CD4-positive, alpha-beta memory T cell (primary cell): Measurements from ENCODE around the gene SLC19A2. TPM values are rescaled to one million over a fixed set of nuclear protein-coding genes. Genes with fewer than 3 reads are reported as not detected.
"Not testable (repeated sequence)": the region's sequence is repeated elsewhere in the genome, so short reads cannot be mapped to it uniquely, and the experiment has no call there.

Source experiments
- CTCF ChIA-PET: fragments of 350-600 bp; sonication (Branson Sonifier 250); formaldehyde crosslinking; loops from one replicate; lab custom pipeline; 2021; ENCODE audit warnings: inconsistent platforms; ENCODE audit not compliant: partially characterized antibody; lab: Charles Lee
- POLR2A ChIA-PET: fragments of 350-600 bp; sonication (Branson Sonifier 250); formaldehyde crosslinking; loops from one replicate; lab custom pipeline; 2021; ENCODE audit not compliant: partially characterized antibody; lab: Charles Lee
- DNase-seq, 5 donors: peaks; one replicate each; pipeline versions ENCODE4 v3.0.0 to v3.0.0-alpha.2; 2020 to 2022; ENCODE audit warnings: mixed read lengths in 1 of 5
- H3K27ac ChIP-seq: one replicate; pipeline ENCODE4 v1.7.0; 2013; ENCODE audit warnings: low read depth, low read length
- H3K27me3 ChIP-seq: 2 replicates; pipeline ENCODE4 v1.7.0; 2013; ENCODE audit warnings: mild to moderate bottlenecking, low read length, moderate library complexity; ENCODE audit not compliant: insufficient read depth
- H3K36me3 ChIP-seq: 2 replicates; pipeline ENCODE4 v1.7.0; 2013; ENCODE audit warnings: mild to moderate bottlenecking, low read length, moderate library complexity; ENCODE audit not compliant: insufficient read depth
- H3K4me1 ChIP-seq: 2 replicates; pipeline ENCODE4 v1.7.0; 2013; ENCODE audit warnings: mild to moderate bottlenecking, low read length, moderate library complexity; ENCODE audit not compliant: insufficient read depth
- H3K4me3 ChIP-seq, 2 donors: one replicate each; pipeline ENCODE4 v1.7.0; 2013; ENCODE audit warnings: low read length in 2 of 2, mild to moderate bottlenecking in 1 of 2
- H3K9me3 ChIP-seq, 2 donors: one replicate each; pipeline ENCODE4 v1.7.0; 2013; ENCODE audit warnings: low read length in 2 of 2, control low read depth in 1 of 2; ENCODE audit not compliant: control insufficient read depth in 1 of 2
- H3K27ac Mint-ChIP-seq, 7 donors: one replicate each; pipeline ENCODE4 v1.8.0; 2020 to 2021; ENCODE audit warnings: mixed read lengths in 7 of 7, mild to moderate bottlenecking in 6 of 7, inconsistent platforms in 3 of 7, moderate library complexity in 3 of 7
- H3K27me3 Mint-ChIP-seq, 2 donors: one replicate each; pipeline ENCODE4 v1.8.0; 2020 to 2021; ENCODE audit warnings: mixed read lengths in 2 of 2
- H3K36me3 Mint-ChIP-seq, 2 donors: one replicate each; pipeline ENCODE4 v1.8.0; 2020 to 2021; ENCODE audit warnings: mixed read lengths in 2 of 2, inconsistent platforms in 1 of 2, mild to moderate bottlenecking in 1 of 2
- H3K4me1 Mint-ChIP-seq, 4 donors: one replicate each; pipeline ENCODE4 v1.8.0; 2020 to 2021; ENCODE audit warnings: mixed read lengths in 4 of 4, mild to moderate bottlenecking in 1 of 4
- H3K4me3 Mint-ChIP-seq, 8 donors: one replicate each; pipeline ENCODE4 v1.8.0; 2020 to 2021; ENCODE audit warnings: mixed read lengths in 8 of 8, mild to moderate bottlenecking in 7 of 8, moderate library complexity in 6 of 8, inconsistent platforms in 3 of 8
- H3K9me3 Mint-ChIP-seq, 8 donors: one replicate each; pipeline ENCODE4 v1.8.0; 2020 to 2021; ENCODE audit warnings: mixed read lengths in 8 of 8, mild to moderate bottlenecking in 5 of 8, inconsistent platforms in 3 of 8, moderate library complexity in 1 of 8
- intact Hi-C: fragments of 100-400 bp; cut with micrococcal nuclease; formaldehyde crosslinking; loops from one replicate; pipeline ENCODE4 v1.15.1; 2023
- polyA plus RNA-seq, 2 donors: library from polyadenylated mRNA; unstranded; fragments of 300-500 nt; fragmentation: Illumina TruSeq; gene quantifications; one replicate each; pipeline ENCODE4 v1.2.3, GENCODE V29; 2021
- total RNA-seq, 2 experiments: library from RNA; stranded (reverse); gene quantifications; one replicate each; pipeline ENCODE4 v1.2.3, GENCODE V29; 2021

Gene SLC19A2
- total and polyA plus RNA-seq, 4 experiments from 2014 or later: 0.41 to 4.5 (median 2.6) TPM

- CTCF ChIA-PET: interaction anchor here (1.2 kb wide), 1 partner anchor 38 kb away, joined by 3 read pairs; no protein-coding TSS in a partner anchor
- POLR2A ChIA-PET: no interaction called here
- Mint-ChIP-seq H3K27ac (no peak overlapping the region), H3K27me3 (no peaks in the 10 kb centered on the region), H3K4me1 (peaks cover 12 to 24% (median 22%) of the 10 kb centered on the region in 4 donors), H3K9me3 (no peaks in the 10 kb centered on the region), H3K4me3 (no peak overlapping the region), H3K36me3 (no peaks in the 10 kb centered on the region)
- no peaks in the 10 kb centered on the region for H3K9me3 ChIP-seq
- no peak for DNase-seq
- intact Hi-C loops: no loop called here
- no peak overlapping the region for H3K4me3 ChIP-seq
- H3K4me1 ChIP-seq: peaks cover 10% of the 10 kb centered on the region
- no peaks in the 10 kb centered on the region for H3K36me3 ChIP-seq
- H3K27ac ChIP-seq: no peak overlapping the region
- no peaks in the 10 kb centered on the region for H3K27me3 ChIP-seq
Observed at GRCh38 chr1:169507413-169507812, 21.7 kb upstream of the SLC19A2 start.

DNA sequence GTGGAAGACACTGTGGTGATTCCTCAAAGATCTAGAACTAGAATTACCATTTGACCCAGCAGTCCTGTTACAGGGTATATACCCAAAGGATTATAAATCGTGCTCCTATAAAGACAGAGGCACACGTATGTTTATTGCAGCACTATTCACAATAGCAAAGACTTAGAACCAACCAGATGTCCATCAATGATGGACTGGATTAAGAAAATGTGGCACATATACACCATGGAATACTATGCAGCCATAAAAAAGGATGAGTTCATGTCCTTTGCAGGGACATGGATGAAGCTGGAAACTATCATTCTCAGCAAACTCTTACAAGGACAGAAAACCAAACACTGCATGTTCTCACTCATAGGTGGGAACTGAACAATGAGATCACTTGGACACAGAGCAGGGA lies 17.9 kb upstream of the SLC19A2 start:
- H3K27ac Mint-ChIP-seq, H3K27me3 ChIP-seq, intact Hi-C loops, POLR2A ChIA-PET, H3K4me1 ChIP-seq, H3K36me3 ChIP-seq, H3K4me3 ChIP-seq, H3K27me3 Mint-ChIP-seq, H3K36me3 Mint-ChIP-seq, H3K27ac ChIP-seq, H3K9me3 ChIP-seq, H3K9me3 Mint-ChIP-seq, DNase-seq, CTCF ChIA-PET, H3K4me3 Mint-ChIP-seq: not testable (repeated sequence)
- H3K4me1 Mint-ChIP-seq: peaks cover 9 to 21% (median 13%) of the 10 kb centered on the region in 4 donors

- Mint-ChIP-seq H3K27ac (no peak overlapping the region), H3K4me3 (no peak overlapping the region), H3K9me3 (peaks cover 0 to 1% (median 0%) of the 10 kb centered on the region in 8 donors), H3K4me1 (no peaks in the 10 kb centered on the region), H3K27me3 (peaks cover 1 to 16% of the 10 kb centered on the region in 2 donors), H3K36me3 (peaks cover 0 to 4% of the 10 kb centered on the region in 2 donors)
- Histone ChIP-seq H3K4me1 (no peaks in the 10 kb centered on the region), H3K27me3 (no peaks in the 10 kb centered on the region), H3K4me3 (no peak overlapping the region), H3K9me3 (no peaks in the 10 kb centered on the region), H3K27ac (no peak overlapping the region), H3K36me3 (no peaks in the 10 kb centered on the region)
- intact Hi-C loops: no loop called here
- ChIA-PET CTCF (no interaction called here), POLR2A (no interaction called here)
- DNase-seq: no peak
Observed at GRCh38 chr1:169499807-169500206, 14.1 kb upstream of the SLC19A2 start.

GRCh38 chr1:169497317-169497716 lies 11.6 kb upstream of the SLC19A2 start:
- Histone ChIP-seq H3K4me1 (no peaks in the 10 kb centered on the region), H3K27ac (no peak overlapping the region), H3K9me3 (no peaks in the 10 kb centered on the region), H3K27me3 (no peaks in the 10 kb centered on the region), H3K36me3 (no peaks in the 10 kb centered on the region), H3K4me3 (no peak overlapping the region)
- Mint-ChIP-seq H3K4me3 (no peak overlapping the region), H3K4me1 (no peaks in the 10 kb centered on the region), H3K36me3 (peaks cover 0 to 4% of the 10 kb centered on the region in 2 donors), H3K9me3 (peaks cover 0 to 1% (median 0%) of the 10 kb centered on the region in 8 donors), H3K27me3 (peaks cover 1 to 18% of the 10 kb centered on the region in 2 donors), H3K27ac (no peak overlapping the region)
- no peak for DNase-seq
- intact Hi-C loops: no loop called here
- POLR2A ChIA-PET: no interaction called here
- CTCF ChIA-PET: interaction anchor here (1.0 to 2.7 kb wide), 2 partner anchors 11 to 105 kb away, joined by 3 to 8 read pairs; partner anchors contain the start of gene SLC19A2

DNA sequence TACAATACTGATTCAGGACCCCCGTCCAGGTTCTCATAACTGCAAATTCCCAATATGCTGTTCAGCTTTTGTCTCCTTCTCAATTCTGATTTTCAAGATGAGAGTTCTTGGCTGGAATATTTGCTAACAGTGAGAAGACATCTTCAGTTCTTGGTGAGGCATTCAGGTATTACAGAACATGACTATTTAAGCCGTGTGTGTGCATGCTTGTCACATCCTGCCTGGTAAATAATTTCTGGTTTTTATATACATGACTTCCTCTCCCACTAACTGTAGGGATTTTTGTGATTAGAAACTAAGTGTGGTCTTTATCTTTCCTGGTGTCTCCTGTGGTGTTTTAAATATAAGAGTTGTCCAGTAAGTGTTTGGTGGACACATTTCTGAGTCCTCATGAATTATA lies 10.2 kb upstream of the SLC19A2 start:
- Histone ChIP-seq H3K9me3 (no peaks in the 10 kb centered on the region), H3K4me3 (no peak overlapping the region), H3K36me3 (no peaks in the 10 kb centered on the region), H3K4me1 (no peaks in the 10 kb centered on the region), H3K27me3 (no peaks in the 10 kb centered on the region), H3K27ac (no peak overlapping the region)
- ChIA-PET POLR2A (no interaction called here), CTCF (interaction anchor here (2.7 kb wide), 1 partner anchor 10 kb away, joined by 8 read pairs; the partner anchor contains the start of gene SLC19A2)
- Mint-ChIP-seq H3K27ac (no peak overlapping the region), H3K4me3 (no peak overlapping the region), H3K27me3 (peaks cover 1 to 19% of the 10 kb centered on the region in 2 donors), H3K9me3 (peaks cover 0 to 1% (median 0%) of the 10 kb centered on the region in 8 donors), H3K36me3 (peaks cover 0 to 4% of the 10 kb centered on the region in 2 donors), H3K4me1 (no peaks in the 10 kb centered on the region)
- intact Hi-C loops: no loop called here
- DNase-seq: no peak

GRCh38 chr1:169495046-169495775 lies 9.5 kb upstream of the SLC19A2 start:
- peaks cover 1 to 19% of the 10 kb centered on the region in 2 donors for H3K27me3 Mint-ChIP-seq
- Histone ChIP-seq H3K27me3 (no peaks in the 10 kb centered on the region), H3K27ac (no peak overlapping the region), H3K9me3 (no peaks in the 10 kb centered on the region), H3K4me3 (no peak overlapping the region), H3K4me1 (no peaks in the 10 kb centered on the region), H3K36me3 (no peaks in the 10 kb centered on the region)
- CTCF ChIA-PET: no interaction called here
- H3K4me3 Mint-ChIP-seq: no peak overlapping the region
- no peak for DNase-seq
- POLR2A ChIA-PET: no interaction called here
- peaks cover 0 to 4% of the 10 kb centered on the region in 2 donors for H3K36me3 Mint-ChIP-seq
- peaks cover 0 to 1% (median 0%) of the 10 kb centered on the region in 8 donors for H3K9me3 Mint-ChIP-seq
- no peak overlapping the region for H3K27ac Mint-ChIP-seq
- H3K4me1 Mint-ChIP-seq: no peaks in the 10 kb centered on the region
- intact Hi-C loops: no loop called here

DNA sequence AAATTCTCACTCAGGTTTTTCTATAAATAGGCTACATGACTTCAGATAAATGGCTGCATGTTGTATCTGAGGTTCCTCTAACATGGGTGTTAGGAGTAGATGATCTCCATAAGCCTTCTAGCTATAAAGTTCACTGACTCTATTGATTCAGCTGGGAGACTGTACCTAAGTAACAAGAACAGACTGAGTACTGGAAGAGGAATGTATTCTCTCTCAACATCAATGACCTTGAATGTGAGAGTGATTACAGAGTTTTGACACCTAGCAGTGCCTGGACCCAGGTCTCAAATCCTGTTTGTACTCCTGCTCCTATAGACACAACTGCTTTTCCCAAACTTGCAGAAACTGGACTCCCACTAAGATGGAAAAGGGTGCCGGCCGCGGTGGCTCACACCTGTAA lies 8.6 kb upstream of the SLC19A2 start:
- Histone ChIP-seq H3K4me3 (no peak overlapping the region), H3K4me1 (no peaks in the 10 kb centered on the region), H3K36me3 (no peaks in the 10 kb centered on the region), H3K27me3 (no peaks in the 10 kb centered on the region), H3K27ac (no peak overlapping the region), H3K9me3 (no peaks in the 10 kb centered on the region)
- H3K4me3 Mint-ChIP-seq: no peak overlapping the region
- peaks cover 1 to 19% of the 10 kb centered on the region in 2 donors for H3K27me3 Mint-ChIP-seq
- POLR2A ChIA-PET: no interaction called here
- intact Hi-C loops: no loop called here
- no peak overlapping the region for H3K27ac Mint-ChIP-seq
- CTCF ChIA-PET: no interaction called here
- peaks cover 0 to 1% (median 0%) of the 10 kb centered on the region in 8 donors for H3K9me3 Mint-ChIP-seq
- DNase-seq: no peak
- H3K4me1 Mint-ChIP-seq: no peaks in the 10 kb centered on the region
- peaks cover 0 to 4% of the 10 kb centered on the region in 2 donors for H3K36me3 Mint-ChIP-seq
